Mammary epithelial cell (primary cell): ENCODE measurements around the gene TENM3.

Experiments used
- EZH2 ChIP-seq: IDR thresholded peaks from 2 replicates; pipeline ENCODE4 v1.6.1; 2012; ENCODE audit warnings: low read length, inconsistent platforms, borderline replicate concordance
- TF ChIP-seq, protein P1 (sequence below), 2 donors: IDR thresholded peaks in 1 of 2; conservative IDR thresholded peaks in 1 of 2; 2 replicates each; pipeline ENCODE4 v1.5.1; 2011 to 2012; ENCODE audit warnings: inconsistent platforms in 2 of 2, low read length in 2 of 2, mild to moderate bottlenecking in 2 of 2, control low read depth in 1 of 2, low read depth in 1 of 2; ENCODE audit not compliant: insufficient read depth in 1 of 2; ENCODE audit errors: extremely low read depth in 1 of 2

DNA sequence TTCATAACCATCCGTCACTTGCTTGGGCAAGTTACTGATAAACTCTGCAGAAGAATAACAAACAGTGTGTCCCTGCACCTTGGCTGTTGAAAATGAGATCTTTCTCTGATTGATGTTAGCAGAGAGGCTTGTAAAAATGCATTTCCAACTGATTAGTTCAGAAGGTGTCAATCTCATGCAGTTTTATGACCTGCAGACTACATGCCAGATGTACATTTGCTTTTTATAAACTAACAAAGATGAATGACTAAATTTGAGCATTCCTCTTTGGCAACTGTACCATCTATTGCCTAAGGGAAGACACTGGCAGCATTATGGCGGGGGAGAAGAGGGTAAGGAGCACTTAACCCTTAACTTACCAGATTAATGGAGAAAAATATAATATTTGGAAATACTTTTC, 481.2 kb downstream of the TENM3 start:
- TF ChIP-seq EZH2: no peak
- TF ChIP-seq, protein P1, sequence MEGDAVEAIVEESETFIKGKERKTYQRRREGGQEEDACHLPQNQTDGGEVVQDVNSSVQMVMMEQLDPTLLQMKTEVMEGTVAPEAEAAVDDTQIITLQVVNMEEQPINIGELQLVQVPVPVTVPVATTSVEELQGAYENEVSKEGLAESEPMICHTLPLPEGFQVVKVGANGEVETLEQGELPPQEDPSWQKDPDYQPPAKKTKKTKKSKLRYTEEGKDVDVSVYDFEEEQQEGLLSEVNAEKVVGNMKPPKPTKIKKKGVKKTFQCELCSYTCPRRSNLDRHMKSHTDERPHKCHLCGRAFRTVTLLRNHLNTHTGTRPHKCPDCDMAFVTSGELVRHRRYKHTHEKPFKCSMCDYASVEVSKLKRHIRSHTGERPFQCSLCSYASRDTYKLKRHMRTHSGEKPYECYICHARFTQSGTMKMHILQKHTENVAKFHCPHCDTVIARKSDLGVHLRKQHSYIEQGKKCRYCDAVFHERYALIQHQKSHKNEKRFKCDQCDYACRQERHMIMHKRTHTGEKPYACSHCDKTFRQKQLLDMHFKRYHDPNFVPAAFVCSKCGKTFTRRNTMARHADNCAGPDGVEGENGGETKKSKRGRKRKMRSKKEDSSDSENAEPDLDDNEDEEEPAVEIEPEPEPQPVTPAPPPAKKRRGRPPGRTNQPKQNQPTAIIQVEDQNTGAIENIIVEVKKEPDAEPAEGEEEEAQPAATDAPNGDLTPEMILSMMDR (conservative IDR thresholded peaks at IDR 0.05 in 1 of 2, IDR thresholded peaks at IDR 0.05 in 1 of 2; ENCODE audit: extremely low read depth in 1 of 2, insufficient read depth in 1 of 2, low read depth in 1 of 2, low read length in 2 of 2): no peak
